Astrocyte of the hippocampus (primary cell): ENCODE results near the gene CCR6.
"Not testable (repeated sequence)": the region's sequence is repeated elsewhere in the genome, so short reads cannot be mapped to it uniquely, and the experiment has no call there.

Source experiments
- DNase-seq: peaks from one replicate; pipeline ENCODE4 v3.0.0; 2011; ENCODE audit warnings: low read depth, low spot score

Gene CCR6

GRCh38 chr6:167168296-167168695 lies 45.4 kb downstream of the CCR6 start:
- not testable (repeated sequence) for DNase-seq

GRCh38 chr6:167169867-167170266 lies 47.0 kb downstream of the CCR6 start:
- not testable (repeated sequence) for DNase-seq

GRCh38 chr6:167171300-167171699 lies 48.4 kb downstream of the CCR6 start:
- DNase-seq = not testable (repeated sequence)

- DNase-seq = not testable (repeated sequence)
Measured at GRCh38 chr6:167172011-167172410, 49.1 kb downstream of the CCR6 start.

- not testable (repeated sequence) for DNase-seq
Measured at GRCh38 chr6:167177271-167177670, 54.4 kb downstream of the CCR6 start.

- DNase-seq = not testable (repeated sequence)
Measured at GRCh38 chr6:167178896-167179655, 56.2 kb downstream of the CCR6 start.

- DNase-seq = not testable (repeated sequence)
Measured at GRCh38 chr6:167180086-167180485, 57.2 kb downstream of the CCR6 start.

- DNase-seq = not testable (repeated sequence)
Measured at GRCh38 chr6:167181351-167181750, 58.5 kb downstream of the CCR6 start.

GRCh38 chr6:167182913-167183314 lies 60.0 kb downstream of the CCR6 start:
- DNase-seq = not testable (repeated sequence)

GRCh38 chr6:167185101-167185500 lies 62.2 kb downstream of the CCR6 start:
- not testable (repeated sequence) for DNase-seq

GRCh38 chr6:167187275-167187674 lies 64.4 kb downstream of the CCR6 start:
- not testable (repeated sequence) for DNase-seq
